Omental fat pad (tissue), 4 donors: ENCODE results near the gene CCDC87. TPM values are rescaled to one million over a fixed set of nuclear protein-coding genes. Genes with fewer than 3 reads are reported as not detected.

ENCODE experiments used
- ATAC-seq: fragments of 150-250 bp; one replicate; pipeline ENCODE4 v1.9.1; 2016; ENCODE audit warnings: mild to moderate bottlenecking, moderate library complexity; ENCODE audit not compliant: low FRiP score
- DNase-seq: peaks from one replicate; pipeline ENCODE4 v3.0.0-alpha.2; 2019; ENCODE audit warnings: low spot score
- CTCF ChIP-seq, 3 donors: fragments of 450-650 bp; IDR thresholded peaks; one replicate each; pipeline ENCODE4 v1.5.1; 2016 to 2017; ENCODE audit warnings: antibody characterized with exemption in 3 of 3, mild to moderate bottlenecking in 3 of 3, moderate library complexity in 2 of 3
- total RNA-seq, 4 donors: library from RNA; depleted of rRNA; stranded (reverse); fragments of >200 nt; gene quantifications; one replicate each; pipeline ENCODE4 v1.1.0, GENCODE V29; 2016

The CCDC87 gene
- total RNA-seq, 4 donors from 2014 or later = 0.19 to 0.28 TPM; not detected in 2

GRCh38 chr11:66561178-66561974 lies 31.5 kb downstream of the CCDC87 start:
- ATAC-seq = no peak
- no peak for TF ChIP-seq CTCF (IDR thresholded peaks at IDR 0.05)

GRCh38 chr11:66559866-66560676 lies 32.8 kb downstream of the CCDC87 start:
- ATAC-seq = no peak
- no peak for DNase-seq
- no peak for TF ChIP-seq CTCF (IDR thresholded peaks at IDR 0.05)

More at GRCh38 chr11:66561178-66561974, 31.5 kb downstream of the CCDC87 start:
- no peak for DNase-seq

- ATAC-seq (no peak), DNase-seq (no peak)
- no peak for TF ChIP-seq CTCF (IDR thresholded peaks at IDR 0.05)
Measured at GRCh38 chr11:66559142-66559865, 33.6 kb downstream of the CCDC87 start.

- DNase-seq (no peak), ATAC-seq (no peak)
- no peak for TF ChIP-seq CTCF (IDR thresholded peaks at IDR 0.05)
Measured at GRCh38 chr11:66557733-66558326, 35.0 kb downstream of the CCDC87 start.

GRCh38 chr11:66556086-66556485 lies 36.8 kb downstream of the CCDC87 start:
- no peak for TF ChIP-seq CTCF (IDR thresholded peaks at IDR 0.05)
- DNase-seq (no peak), ATAC-seq (no peak)

DNA sequence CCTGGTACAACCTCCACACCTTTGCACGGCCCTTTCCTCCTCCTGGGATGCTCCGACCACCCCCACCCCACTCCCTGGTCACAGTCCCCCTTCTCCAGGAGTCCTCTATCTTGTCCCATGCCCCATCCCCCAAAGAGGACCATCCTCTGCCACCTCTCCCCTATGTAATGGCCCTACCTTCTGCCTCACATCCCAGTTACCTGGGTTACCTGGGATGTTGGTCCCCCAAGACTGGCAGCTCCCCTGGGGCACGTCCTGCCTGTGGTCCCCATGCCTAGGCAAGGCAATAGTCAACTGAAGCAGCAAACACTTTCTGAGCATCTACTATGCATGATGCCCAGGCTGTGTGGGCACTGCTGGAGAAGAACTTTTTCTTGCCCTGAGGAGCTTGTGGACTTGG lies 37.4 kb downstream of the CCDC87 start:
- DNase-seq = no peak
- no peak for TF ChIP-seq CTCF (IDR thresholded peaks at IDR 0.05)
- no peak for ATAC-seq
